ENCODE data around the gene MON1B. TPM values are rescaled to one million over a fixed set of nuclear protein-coding genes. Genes with fewer than 3 reads are reported as not detected.

The MON1B gene
- total and polyA plus RNA-seq, 8 donors = 22.1 to 64.3 (median 24.9) TPM

GRCh38 chr16:77207030-77207429 is 16.0 kb downstream of the MON1B start:
- DNase-seq (no peak), ATAC-seq (no peak)
- H3K27ac ChIP-seq = no peak overlapping the region
- intact Hi-C loops (cut with DNase I) = no loop called here
- H3K4me3 ChIP-seq = no peak overlapping the region
- no peaks in the 10 kb centered on the region for H3K9me3 ChIP-seq
- TF ChIP-seq, protein P1, sequence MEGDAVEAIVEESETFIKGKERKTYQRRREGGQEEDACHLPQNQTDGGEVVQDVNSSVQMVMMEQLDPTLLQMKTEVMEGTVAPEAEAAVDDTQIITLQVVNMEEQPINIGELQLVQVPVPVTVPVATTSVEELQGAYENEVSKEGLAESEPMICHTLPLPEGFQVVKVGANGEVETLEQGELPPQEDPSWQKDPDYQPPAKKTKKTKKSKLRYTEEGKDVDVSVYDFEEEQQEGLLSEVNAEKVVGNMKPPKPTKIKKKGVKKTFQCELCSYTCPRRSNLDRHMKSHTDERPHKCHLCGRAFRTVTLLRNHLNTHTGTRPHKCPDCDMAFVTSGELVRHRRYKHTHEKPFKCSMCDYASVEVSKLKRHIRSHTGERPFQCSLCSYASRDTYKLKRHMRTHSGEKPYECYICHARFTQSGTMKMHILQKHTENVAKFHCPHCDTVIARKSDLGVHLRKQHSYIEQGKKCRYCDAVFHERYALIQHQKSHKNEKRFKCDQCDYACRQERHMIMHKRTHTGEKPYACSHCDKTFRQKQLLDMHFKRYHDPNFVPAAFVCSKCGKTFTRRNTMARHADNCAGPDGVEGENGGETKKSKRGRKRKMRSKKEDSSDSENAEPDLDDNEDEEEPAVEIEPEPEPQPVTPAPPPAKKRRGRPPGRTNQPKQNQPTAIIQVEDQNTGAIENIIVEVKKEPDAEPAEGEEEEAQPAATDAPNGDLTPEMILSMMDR (IDR thresholded peaks at IDR 0.05) = no peak
- H3K36me3 ChIP-seq = no peaks in the 10 kb centered on the region
- peaks cover 0 to 12% of the 10 kb centered on the region in 2 donors for H3K27me3 ChIP-seq
- H3K4me1 ChIP-seq = peaks cover 0 to 3% of the 10 kb centered on the region in 2 donors

DNA sequence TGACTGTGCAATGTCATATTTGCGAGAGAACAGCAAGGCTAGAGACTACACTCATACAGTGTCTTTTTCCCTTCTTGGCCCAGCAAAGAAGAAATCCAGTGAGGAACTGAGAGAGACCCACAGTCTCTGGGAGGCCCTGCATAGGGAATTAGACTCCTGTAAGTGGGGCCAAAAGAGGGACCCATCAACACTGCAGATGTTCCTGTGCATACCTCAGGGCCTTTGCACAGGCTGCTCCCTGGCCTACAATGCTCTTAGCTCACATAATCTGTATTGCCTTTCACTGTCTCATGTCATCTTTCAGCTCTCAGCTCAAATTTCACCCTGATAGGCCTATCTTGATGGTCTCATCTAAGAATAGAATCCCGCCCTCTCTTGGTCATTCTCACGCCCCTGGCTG is 17.4 kb downstream of the MON1B start:
- TF ChIP-seq, protein P1 (IDR thresholded peaks at IDR 0.05) = no peak
- Histone ChIP-seq H3K4me3 (no peak overlapping the region), H3K4me1 (peaks cover under 1 to 9% of the 10 kb centered on the region in 2 donors), H3K36me3 (no peaks in the 10 kb centered on the region), H3K27ac (no peak overlapping the region), H3K27me3 (peaks cover 0 to 26% of the 10 kb centered on the region in 2 donors), H3K9me3 (no peaks in the 10 kb centered on the region)
- DNase-seq = no peak
- intact Hi-C loops (cut with DNase I) = no loop called here
- no peak for ATAC-seq

GRCh38 chr16:77211880-77212740 is 21.1 kb downstream of the MON1B start:
- ATAC-seq = peak; percentile 84
- TF ChIP-seq, protein P1 (IDR thresholded peaks at IDR 0.05) = no peak
- Histone ChIP-seq H3K4me3 (peak overlapping the region; percentile 55 to 57), H3K9me3 (no peaks in the 10 kb centered on the region), H3K27me3 (peaks cover 0 to 26% of the 10 kb centered on the region in 2 donors), H3K4me1 (peaks cover 5 to 13% of the 10 kb centered on the region in 2 donors), H3K36me3 (no peaks in the 10 kb centered on the region), H3K27ac (peak overlapping the region; percentile 59 to 75)
- DNase-seq = peak; percentile 39 to 91 (median 70)
- intact Hi-C loops (cut with DNase I) = no loop called here

DNA sequence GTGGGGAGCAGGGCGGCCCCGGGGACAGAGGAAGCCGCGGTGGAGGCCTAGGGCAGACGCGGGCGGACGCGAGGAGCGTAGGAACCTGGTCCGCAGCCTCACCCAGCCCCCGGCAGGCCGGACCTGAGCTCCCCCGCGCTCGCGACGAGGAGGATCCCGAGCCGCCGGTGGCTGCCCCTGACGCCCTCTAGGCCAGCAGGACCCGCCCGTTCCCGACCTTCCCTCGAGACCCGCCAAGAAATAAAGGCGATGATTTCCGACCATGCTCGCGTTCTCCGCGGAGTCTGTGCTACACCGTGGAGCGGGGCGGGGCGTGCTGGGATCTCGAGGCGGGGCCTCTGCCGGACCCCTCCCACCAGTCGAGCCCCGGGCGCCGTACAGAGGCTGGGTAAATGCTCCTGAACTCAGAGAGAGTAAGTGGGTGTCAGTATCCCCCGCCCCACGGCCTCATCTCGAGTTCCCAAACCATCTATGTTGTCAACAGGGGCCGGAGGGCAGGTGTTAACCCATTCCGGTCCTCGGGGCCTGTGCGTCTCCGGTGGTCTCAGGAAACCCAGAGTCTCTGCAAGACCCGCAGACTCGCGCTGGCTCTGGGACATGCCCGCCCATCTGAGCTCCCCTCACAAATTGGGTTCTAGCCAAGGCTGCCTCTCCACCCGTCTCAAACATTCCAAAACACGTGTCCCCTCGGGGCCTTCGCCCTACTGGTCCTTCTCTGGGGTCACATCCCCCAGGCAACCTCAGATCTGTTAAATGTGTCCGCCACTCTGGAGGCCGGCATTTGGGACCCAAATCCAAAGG is 22.0 kb downstream of the MON1B start:
- Histone ChIP-seq H3K27ac (peak overlapping the region; percentile 59 to 75), H3K9me3 (no peaks in the 10 kb centered on the region), H3K27me3 (peaks cover 0 to 26% of the 10 kb centered on the region in 2 donors), H3K4me3 (peak overlapping the region; percentile 55 to 57), H3K36me3 (no peaks in the 10 kb centered on the region), H3K4me1 (peaks cover 5 to 13% of the 10 kb centered on the region in 2 donors)
- DNase-seq (peak in 3 of 4 donors; percentile 28 to 73 (median 52)), ATAC-seq (peak; percentile 93)
- intact Hi-C loops (cut with DNase I) = no loop called here
- TF ChIP-seq, protein P1 (IDR thresholded peaks at IDR 0.05) = no peak
